ENCODE measurements around the gene RCOR1. TPM values are rescaled to one million over a fixed set of nuclear protein-coding genes. Genes with fewer than 3 reads are reported as not detected.

RCOR1 gene
- total and polyA plus RNA-seq, 2 of the 4 experiments (the other 2 are of a cell fraction): 9.0 to 11.2 TPM

DNA sequence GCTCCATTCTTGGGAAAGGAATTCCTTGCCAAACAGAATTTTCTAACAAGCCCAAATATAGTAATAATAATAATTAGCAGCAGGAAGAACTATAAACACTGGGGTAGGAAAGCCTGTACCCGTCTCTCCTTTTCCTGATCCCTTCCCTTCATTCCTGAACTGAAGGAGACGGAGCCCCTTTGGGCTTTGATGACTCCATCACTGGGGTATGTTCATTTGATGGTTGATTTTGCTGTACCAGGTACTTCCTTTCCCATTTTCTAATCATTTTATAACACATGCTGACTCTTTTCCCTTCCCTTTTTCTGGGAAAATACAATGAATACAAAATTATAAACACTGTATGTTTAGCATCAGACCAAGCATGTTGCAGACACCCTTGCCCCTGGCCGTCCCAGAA, 3.6 kb upstream of the RCOR1 start:
- peaks cover 7% of the 10 kb centered on the region for H4K20me1 ChIP-seq (ENCODE audit: insufficient read depth, low read length)
- dilution Hi-C loops (cut with HindIII; ENCODE audit: low sequenced_read_pairs, unreplicated experiment) (no loop called here), in situ Hi-C loops (cut with MboI; ENCODE audit: low sequenced_read_pairs) (no loop called here), intact Hi-C loops (cut with micrococcal nuclease) (no loop called here)
- peak overlapping the region; percentile 10 for H2BK5ac ChIP-seq (ENCODE audit: low read depth, low read length, poor library complexity, severe bottlenecking)
- H2AK9ac ChIP-seq (replicated peaks; ENCODE audit: low read depth, low read length, poor library complexity): no peak overlapping the region
- H3K4me2 ChIP-seq (ENCODE audit: low read depth, low read length): no peak overlapping the region
- TF ChIP-seq, protein P1, sequence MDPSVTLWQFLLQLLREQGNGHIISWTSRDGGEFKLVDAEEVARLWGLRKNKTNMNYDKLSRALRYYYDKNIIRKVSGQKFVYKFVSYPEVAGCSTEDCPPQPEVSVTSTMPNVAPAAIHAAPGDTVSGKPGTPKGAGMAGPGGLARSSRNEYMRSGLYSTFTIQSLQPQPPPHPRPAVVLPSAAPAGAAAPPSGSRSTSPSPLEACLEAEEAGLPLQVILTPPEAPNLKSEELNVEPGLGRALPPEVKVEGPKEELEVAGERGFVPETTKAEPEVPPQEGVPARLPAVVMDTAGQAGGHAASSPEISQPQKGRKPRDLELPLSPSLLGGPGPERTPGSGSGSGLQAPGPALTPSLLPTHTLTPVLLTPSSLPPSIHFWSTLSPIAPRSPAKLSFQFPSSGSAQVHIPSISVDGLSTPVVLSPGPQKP (IDR thresholded peaks at IDR 0.05; ENCODE audit: borderline replicate concordance, low read depth, low read length): no peak
- TF ChIP-seq RAD21 (IDR thresholded peaks at IDR 0.05; ENCODE audit: low read length) (no peak), RCOR1 (IDR thresholded peaks at IDR 0.05; ENCODE audit: insufficient replicate concordance, low read length) (no peak), RFX5 (IDR thresholded peaks at IDR 0.05; ENCODE audit: low read depth, low read length) (no peak), MXI1 (IDR thresholded peaks at IDR 0.05; ENCODE audit: borderline replicate concordance, low read depth, low read length) (no peak), CEBPB (IDR thresholded peaks at IDR 0.05; ENCODE audit: low read depth, low read length) (no peak), CHD1 (IDR thresholded peaks at IDR 0.05; ENCODE audit: low read depth, low read length) (no peak), POLR2A (IDR thresholded peaks at IDR 0.05; ENCODE audit: low read depth, low read length) (no peak), BHLHE40 (IDR thresholded peaks at IDR 0.05; ENCODE audit: low read depth, low read length) (no peak), SMC3 (IDR thresholded peaks at IDR 0.05; ENCODE audit: low read depth, low read length) (no peak), MAFK (IDR thresholded peaks at IDR 0.05; ENCODE audit: low read depth, low read length) (no peak), FOS (IDR thresholded peaks at IDR 0.05; ENCODE audit: low read depth, low read length) (no peak), USF2 (IDR thresholded peaks at IDR 0.05; ENCODE audit: low read depth, low read length) (no peak), MAZ (IDR thresholded peaks at IDR 0.05; ENCODE audit: borderline replicate concordance, low read depth, low read length) (no peak)
- TF ChIP-seq, protein P2, sequence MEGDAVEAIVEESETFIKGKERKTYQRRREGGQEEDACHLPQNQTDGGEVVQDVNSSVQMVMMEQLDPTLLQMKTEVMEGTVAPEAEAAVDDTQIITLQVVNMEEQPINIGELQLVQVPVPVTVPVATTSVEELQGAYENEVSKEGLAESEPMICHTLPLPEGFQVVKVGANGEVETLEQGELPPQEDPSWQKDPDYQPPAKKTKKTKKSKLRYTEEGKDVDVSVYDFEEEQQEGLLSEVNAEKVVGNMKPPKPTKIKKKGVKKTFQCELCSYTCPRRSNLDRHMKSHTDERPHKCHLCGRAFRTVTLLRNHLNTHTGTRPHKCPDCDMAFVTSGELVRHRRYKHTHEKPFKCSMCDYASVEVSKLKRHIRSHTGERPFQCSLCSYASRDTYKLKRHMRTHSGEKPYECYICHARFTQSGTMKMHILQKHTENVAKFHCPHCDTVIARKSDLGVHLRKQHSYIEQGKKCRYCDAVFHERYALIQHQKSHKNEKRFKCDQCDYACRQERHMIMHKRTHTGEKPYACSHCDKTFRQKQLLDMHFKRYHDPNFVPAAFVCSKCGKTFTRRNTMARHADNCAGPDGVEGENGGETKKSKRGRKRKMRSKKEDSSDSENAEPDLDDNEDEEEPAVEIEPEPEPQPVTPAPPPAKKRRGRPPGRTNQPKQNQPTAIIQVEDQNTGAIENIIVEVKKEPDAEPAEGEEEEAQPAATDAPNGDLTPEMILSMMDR (conservative IDR thresholded peaks at IDR 0.05; ENCODE audit: low read depth, low read length): no peak
- no peak overlapping the region for H2BK120ac ChIP-seq (ENCODE audit: low read depth, low read length)
- no peak overlapping the region for H4K91ac ChIP-seq (ENCODE audit: insufficient read depth, low read depth, low read length)
- WGBS, 2 experiments (ENCODE audit: extremely low coverage in 2 of 2, insufficient read length in 1 of 2): no CpG with 5 or more reads among the region's 3 CpGs
- no peaks in the 10 kb centered on the region for H3K27me3 ChIP-seq (ENCODE audit: control insufficient read depth, insufficient read depth, low read length)
- ChIA-PET POLR2A (ENCODE audit: unreplicated experiment) (no interaction called here), CTCF (interaction anchor here (0.6 kb wide), 1 partner anchor 21 kb away, joined by 3 read pairs; no protein-coding TSS in a partner anchor)
- H2AK5ac ChIP-seq (ENCODE audit: low read depth, low read length): no peak overlapping the region
- ATAC-seq (ENCODE audit: low read depth) (no peak), DNase-seq (no peak)
- H3K9me1 ChIP-seq (ENCODE audit: insufficient read depth, low read length): peaks cover 8% of the 10 kb centered on the region
- no peak overlapping the region for H3K14ac ChIP-seq (replicated peaks; ENCODE audit: low read depth, low read length)
- peak overlapping the region in 1 of 2 experiments; percentile 43; a peak in 1 of 4 replicates for H4K8ac ChIP-seq (ENCODE audit: low read depth in 2 of 2, low read length in 2 of 2)
- H3K36me3 ChIP-seq (ENCODE audit: control insufficient read depth, insufficient read depth, low read length): no peaks in the 10 kb centered on the region
- no peak overlapping the region for H2AFZ ChIP-seq (replicated peaks; ENCODE audit: low read length, poor library complexity)
- no peak overlapping the region for H3K23ac ChIP-seq (ENCODE audit: low read depth, low read length)
- no peak overlapping the region; the same call in 1 of the 2 replicates for H3K18ac ChIP-seq (ENCODE audit: low read depth, low read length)
- H3K79me1 ChIP-seq (ENCODE audit: low read depth in 1 of 2, low read length in 2 of 2): peaks cover 3 to 25% of the 10 kb centered on the region in 2 experiments; a peak in 3 of 4 replicates
- peak overlapping the region; percentile 73 for H4K5ac ChIP-seq (ENCODE audit: low read depth, low read length)
- H3K4me3 ChIP-seq (ENCODE audit: insufficient read depth, low read depth, low read length): no peak overlapping the region
- H3K4me1 ChIP-seq (ENCODE audit: control insufficient read depth, insufficient read depth, low read length): peaks cover 8% of the 10 kb centered on the region
- no peak overlapping the region for H3K27ac ChIP-seq (ENCODE audit: insufficient read depth, low read length)
- H2BK15ac ChIP-seq (ENCODE audit: low read depth, low read length): no peak overlapping the region; the same call in 2 of the 3 replicates
- no peak overlapping the region for H3K56ac ChIP-seq (ENCODE audit: extremely low read depth, insufficient read depth, low read length)
- no peak overlapping the region for H3K9ac ChIP-seq (ENCODE audit: low read depth, low read length)
- BruUV-seq (replicated peaks): no TSS peak
- no peaks in the 10 kb centered on the region for H3K9me3 ChIP-seq (ENCODE audit: control insufficient read depth, insufficient read depth, low read length)
- no peak overlapping the region for H2BK20ac ChIP-seq (ENCODE audit: low read depth, low read length)
- peak overlapping the region; percentile 27 for H3K4ac ChIP-seq (ENCODE audit: low read depth, low read length)
